ENCODE data around the gene SMCO3.
A peak's percentile ranks its signal among the peaks of the same experiment; 100 is the strongest.
"Not testable (repeated sequence)": the region's sequence is repeated elsewhere in the genome, so short reads cannot be mapped to it uniquely, and the experiment has no call there.

SMCO3 gene

GRCh38 chr12:14774906-14775635 lies 38.9 kb downstream of the SMCO3 start:
- DNase-seq (ENCODE audit: low spot score), result peak; percentile 60

- DNase-seq (ENCODE audit: low spot score), result peak; percentile 98
Observed at GRCh38 chr12:14774074-14774905, 39.7 kb downstream of the SMCO3 start.

- no peak for DNase-seq (ENCODE audit: low spot score)
Observed at GRCh38 chr12:14773685-14774073, 40.3 kb downstream of the SMCO3 start.

GRCh38 chr12:14772946-14773345 lies 41.0 kb downstream of the SMCO3 start:
- no peak for DNase-seq (ENCODE audit: low spot score)

GRCh38 chr12:14771651-14772137 lies 42.3 kb downstream of the SMCO3 start:
- DNase-seq (ENCODE audit: low spot score), result peak; percentile 33

- DNase-seq (ENCODE audit: low spot score), result peak; percentile 96
Observed at GRCh38 chr12:14770496-14771461, 43.2 kb downstream of the SMCO3 start.

GRCh38 chr12:14769969-14770495 lies 44.0 kb downstream of the SMCO3 start:
- peak; percentile 93 for DNase-seq (ENCODE audit: low spot score)

- DNase-seq (ENCODE audit: low spot score), result peak; percentile 47
Observed at GRCh38 chr12:14769466-14769968, 44.5 kb downstream of the SMCO3 start.

- DNase-seq (ENCODE audit: low spot score), result no peak
Observed at GRCh38 chr12:14768823-14769405, 45.1 kb downstream of the SMCO3 start.

- no peak for DNase-seq (ENCODE audit: low spot score)
Observed at GRCh38 chr12:14767617-14768016, 46.4 kb downstream of the SMCO3 start.

- no peak for DNase-seq (ENCODE audit: low spot score)
Observed at GRCh38 chr12:14766649-14767215, 47.2 kb downstream of the SMCO3 start.

- not testable (repeated sequence) for DNase-seq (ENCODE audit: low spot score)
Observed at GRCh38 chr12:14766020-14766419, 48.0 kb downstream of the SMCO3 start.

GRCh38 chr12:14765398-14765797 lies 48.6 kb downstream of the SMCO3 start:
- DNase-seq (ENCODE audit: low spot score), result no peak

- not testable (repeated sequence) for DNase-seq (ENCODE audit: low spot score)
Observed at GRCh38 chr12:14759711-14760280, 54.2 kb downstream of the SMCO3 start.

GRCh38 chr12:14756334-14757143 lies 57.4 kb downstream of the SMCO3 start:
- no peak for DNase-seq (ENCODE audit: low spot score)

Data from SW480 (cell line).